Spleen (tissue), 11 donors: Measurements from ENCODE around the gene RABL6. TPM values are rescaled to one million over a fixed set of nuclear protein-coding genes. Genes with fewer than 3 reads are reported as not detected.
"Not testable (repeated sequence)": the region's sequence is repeated elsewhere in the genome, so short reads cannot be mapped to it uniquely, and the experiment has no call there.

ENCODE experiments used
- DNase-seq: peaks from one replicate; pipeline ENCODE4 v3.0.0-alpha.2; 2020
- H3K27ac ChIP-seq, 8 donors: fragments of 200-600 bp; sonication (generic) in 7 of 8; 1 replicate in 4 of 8; 2 replicates in 4 of 8; pipeline versions ENCODE4 v1.5.0 to v1.8.0; 2016 to 2021; ENCODE audit warnings: inconsistent platforms in 4 of 8, mild to moderate bottlenecking in 4 of 8, moderate library complexity in 1 of 8
- H3K27me3 ChIP-seq, 7 donors: fragments of 200-600 bp; sonication (generic) in 6 of 7; replicated peaks in 1 of 7; 1 replicate in 4 of 7; 2 replicates in 3 of 7; pipeline versions ENCODE4 v1.5.0 to v1.8.0; 2016 to 2021; ENCODE audit warnings: inconsistent platforms in 3 of 7, mild to moderate bottlenecking in 1 of 7
- H3K36me3 ChIP-seq, 6 donors: fragments of 200-600 bp; sonication (generic) in 5 of 6; 1 replicate in 4 of 6; 2 replicates in 2 of 6; pipeline versions ENCODE4 v1.5.0 to v1.8.0; 2016 to 2021; ENCODE audit warnings: inconsistent platforms in 2 of 6
- H3K4me1 ChIP-seq, 6 donors: fragments of 200-600 bp; sonication (generic) in 5 of 6; 1 replicate in 3 of 6; 2 replicates in 3 of 6; pipeline versions ENCODE4 v1.5.0 to v1.8.0; 2016 to 2021; ENCODE audit warnings: inconsistent platforms in 3 of 6
- H3K4me3 ChIP-seq, 8 donors: fragments of 200-600 bp; sonication (generic) in 7 of 8; 1 replicate in 4 of 8; 2 replicates in 4 of 8; pipeline versions ENCODE4 v1.5.0 to v1.8.0; 2016 to 2021; ENCODE audit warnings: inconsistent platforms in 4 of 8, mild to moderate bottlenecking in 4 of 8, moderate library complexity in 2 of 8
- H3K9me3 ChIP-seq, 8 donors: fragments of 200-600 bp; sonication (generic) in 7 of 8; 1 replicate in 4 of 8; 2 replicates in 4 of 8; pipeline versions ENCODE4 v1.5.0 to v1.8.0; 2016 to 2021; ENCODE audit warnings: inconsistent platforms in 4 of 8
- POLR2A ChIP-seq, 3 donors: fragments of 450-650 bp; IDR thresholded peaks; one replicate each; pipeline ENCODE4 v1.5.1; 2017; ENCODE audit warnings: antibody characterized with exemption in 3 of 3, mild to moderate bottlenecking in 1 of 3
- POLR2AphosphoS5 ChIP-seq, 3 donors: sonication (generic); formaldehyde crosslinking; IDR thresholded peaks; one replicate each; pipeline ENCODE4 v1.5.1; 2017; ENCODE audit warnings: antibody characterized with exemption in 3 of 3
- WGBS, 5 donors: extraction: QIAGEN DNeasy Blood & Tissue Kit in 3 of 5; methylation state at CpG; one replicate each; pipeline versions ENCODE4 v1.1.5 to v1.1.7; 2013 to 2018; 5-methylcytosine and 5-hydroxymethylcytosine counted together
- intact Hi-C: fragments of 100-400 bp; cut with DNase I; formaldehyde crosslinking; loops from one replicate; pipeline ENCODE4 v1.15.0; 2023; ENCODE audit warnings: low total_unique reads
- polyA plus RNA-seq, 3 donors: library from polyadenylated mRNA; stranded (reverse); fragments of 200-250 nt; gene quantifications; one replicate each; pipeline ENCODE4 v1.2.1, GENCODE V29; 2013
- total RNA-seq, 7 donors: library from RNA; depleted of rRNA in 3 of 7; stranded (reverse); fragments of >200 nt in 3 of 7; fragmentation: NEBNext Ultra II Directional in 4 of 7; extraction: Animal tissue kit (Norgen Biotek cat#: 25700) in 4 of 7; gene quantifications; one replicate each; pipeline versions ENCODE4 v1.1.0 to v1.2.1, GENCODE V29; 2016 to 2021
- TF ChIP-seq, protein P1 (sequence below), 11 experiments: fragments of 200-600 bp in 7 of 11; fragments of 450-650 bp in 4 of 11; sonication (generic) in 4 of 11; IDR thresholded peaks in 8 of 11; conservative IDR thresholded peaks in 3 of 11; 1 replicate in 7 of 11; 2 replicates in 4 of 11; pipeline versions ENCODE4 v1.4.0 to v1.8.0; 2016 to 2021; ENCODE audit warnings: antibody characterized with exemption in 11 of 11, inconsistent platforms in 4 of 11, mild to moderate bottlenecking in 1 of 11
- donor health status: healthy with polysubstance abuse.
- donor health status: DM: no; HTN: no; CAD: no; lungs with moderate emphysema.
- donor health status: DM: no; HTN: no; CAD: no.
- donor health status: Bipolar disorder and iron deficiency.
- donor health status: healthy.
- donor health status: DM: no; HTN: no; CAD: no.
- donor health status: DM: yes; HTN: yes; CAD: no.

RABL6 gene
- total and polyA plus RNA-seq, 10 donors: 32.7 to 70.0 (median 55.7) TPM

DNA sequence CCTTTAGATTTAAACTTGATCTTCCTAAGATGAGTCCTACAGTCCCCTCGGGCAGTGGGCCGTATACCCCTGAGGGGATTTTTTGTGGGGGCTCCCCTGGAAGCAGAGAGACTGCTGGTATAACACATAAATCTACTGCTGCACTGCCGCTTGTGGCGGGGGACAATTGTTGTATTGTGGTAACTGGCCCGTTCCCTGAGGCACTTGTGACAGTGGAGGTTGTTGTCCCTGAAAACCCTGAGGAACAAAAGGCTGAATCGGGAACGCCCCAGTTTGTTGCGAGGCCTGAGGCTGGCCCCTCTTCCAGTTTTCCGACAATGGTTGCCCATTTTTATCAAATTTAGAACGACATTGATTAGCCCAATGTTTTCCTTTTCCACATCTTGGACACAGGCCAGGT, 21.3 kb upstream of the RABL6 start:
- H3K36me3 ChIP-seq: no peaks in the 10 kb centered on the region
- WGBS, 5 donors: 74 to 86% (median 77%) methylated on average over 10 of the region's 10 CpGs
- intact Hi-C loops: loop anchor here (5.0 to 10.0 kb wide), 2 partner anchors 251 to 278 kb away; no protein-coding TSS in a partner anchor

DNA sequence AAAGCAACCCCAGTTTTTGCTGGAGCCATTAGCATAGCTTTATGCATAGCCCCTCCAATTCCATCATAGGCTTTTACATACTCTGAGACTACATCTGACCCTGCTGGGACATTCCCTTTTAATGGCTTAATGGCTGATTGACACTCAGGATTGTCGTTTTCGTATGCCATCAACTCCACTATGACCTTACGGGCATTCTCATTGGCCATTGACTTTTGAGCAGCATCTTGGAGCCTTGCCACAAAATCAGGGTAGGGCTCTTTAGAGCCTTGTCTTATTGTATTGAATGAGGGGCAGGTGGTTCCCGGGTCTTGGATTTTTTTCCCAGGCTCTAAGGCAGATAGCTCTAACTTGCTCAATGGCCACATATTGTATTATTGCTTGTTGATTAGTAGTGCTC, 20.8 kb upstream of the RABL6 start:
- not testable (repeated sequence) for H3K4me3 ChIP-seq, H3K27ac ChIP-seq, DNase-seq, H3K9me3 ChIP-seq, H3K27me3 ChIP-seq, H3K36me3 ChIP-seq
- intact Hi-C loops: loop anchor here (5.0 to 10.0 kb wide), 2 partner anchors 250 to 278 kb away; no protein-coding TSS in a partner anchor
- 54 to 71% (median 59%) methylated on average over 4 of the region's 4 CpGs for WGBS, 5 donors
- peaks cover 8 to 42% (median 21%) of the 10 kb centered on the region in 6 donors for H3K4me1 ChIP-seq

More for the DNA sequence above, 21.3 kb upstream of the RABL6 start:
- Histone ChIP-seq H3K4me3 (no peak overlapping the region), H3K27me3 (no peaks in the 10 kb centered on the region), H3K4me1 (peaks cover 5 to 36% (median 15%) of the 10 kb centered on the region in 6 donors), H3K27ac (no peak overlapping the region), H3K9me3 (no peaks in the 10 kb centered on the region)
- DNase-seq: no peak
- no peak for TF ChIP-seq POLR2AphosphoS5 (IDR thresholded peaks at IDR 0.05)
- TF ChIP-seq, protein P1, sequence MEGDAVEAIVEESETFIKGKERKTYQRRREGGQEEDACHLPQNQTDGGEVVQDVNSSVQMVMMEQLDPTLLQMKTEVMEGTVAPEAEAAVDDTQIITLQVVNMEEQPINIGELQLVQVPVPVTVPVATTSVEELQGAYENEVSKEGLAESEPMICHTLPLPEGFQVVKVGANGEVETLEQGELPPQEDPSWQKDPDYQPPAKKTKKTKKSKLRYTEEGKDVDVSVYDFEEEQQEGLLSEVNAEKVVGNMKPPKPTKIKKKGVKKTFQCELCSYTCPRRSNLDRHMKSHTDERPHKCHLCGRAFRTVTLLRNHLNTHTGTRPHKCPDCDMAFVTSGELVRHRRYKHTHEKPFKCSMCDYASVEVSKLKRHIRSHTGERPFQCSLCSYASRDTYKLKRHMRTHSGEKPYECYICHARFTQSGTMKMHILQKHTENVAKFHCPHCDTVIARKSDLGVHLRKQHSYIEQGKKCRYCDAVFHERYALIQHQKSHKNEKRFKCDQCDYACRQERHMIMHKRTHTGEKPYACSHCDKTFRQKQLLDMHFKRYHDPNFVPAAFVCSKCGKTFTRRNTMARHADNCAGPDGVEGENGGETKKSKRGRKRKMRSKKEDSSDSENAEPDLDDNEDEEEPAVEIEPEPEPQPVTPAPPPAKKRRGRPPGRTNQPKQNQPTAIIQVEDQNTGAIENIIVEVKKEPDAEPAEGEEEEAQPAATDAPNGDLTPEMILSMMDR (IDR thresholded peaks at IDR 0.05 in 8 of 11, conservative IDR thresholded peaks at IDR 0.05 in 3 of 11): no peak

DNA sequence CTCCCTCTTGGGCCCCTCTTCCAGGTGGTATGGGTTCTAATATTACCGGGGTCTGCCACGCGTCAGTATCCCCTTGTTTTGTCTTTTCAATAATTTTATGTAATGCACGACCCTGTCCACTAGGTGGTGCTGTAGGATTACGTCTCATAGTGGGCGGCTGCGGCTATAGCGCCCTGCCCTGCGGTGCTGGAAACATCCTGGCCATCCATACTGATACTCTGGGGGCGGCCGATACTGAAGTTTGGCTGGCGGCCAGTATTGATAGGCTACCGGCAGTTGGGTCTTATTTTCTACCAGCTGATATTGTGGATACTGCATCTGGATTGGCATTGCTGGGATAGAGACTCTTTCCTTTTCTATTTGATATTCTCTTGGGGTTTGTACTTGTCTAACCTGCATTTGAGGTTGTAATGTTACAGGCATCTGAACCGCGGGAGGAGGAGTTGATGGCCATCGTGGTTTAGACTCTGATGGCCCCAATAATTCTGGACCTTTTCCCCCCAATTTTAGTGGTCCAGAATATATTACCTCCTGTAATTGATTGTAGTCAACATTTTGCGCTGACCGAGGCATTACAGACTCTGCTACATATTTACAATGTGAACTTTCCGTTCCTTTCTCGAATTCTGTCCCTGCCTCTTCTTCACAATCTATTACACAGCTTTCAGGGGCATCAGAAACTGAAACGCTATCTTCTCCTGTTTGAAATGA, 19.9 kb upstream of the RABL6 start:
- TF ChIP-seq POLR2A (IDR thresholded peaks at IDR 0.05) (no peak), POLR2AphosphoS5 (IDR thresholded peaks at IDR 0.05) (peak in 1 of 3 donors; percentile 47)
- TF ChIP-seq, protein P1 (IDR thresholded peaks at IDR 0.05 in 8 of 11, conservative IDR thresholded peaks at IDR 0.05 in 3 of 11): peak; percentile 65 to 87 (median 80)
- 19 to 24% (median 21%) methylated on average over 21 of the region's 21 CpGs for WGBS, 5 donors

DNA sequence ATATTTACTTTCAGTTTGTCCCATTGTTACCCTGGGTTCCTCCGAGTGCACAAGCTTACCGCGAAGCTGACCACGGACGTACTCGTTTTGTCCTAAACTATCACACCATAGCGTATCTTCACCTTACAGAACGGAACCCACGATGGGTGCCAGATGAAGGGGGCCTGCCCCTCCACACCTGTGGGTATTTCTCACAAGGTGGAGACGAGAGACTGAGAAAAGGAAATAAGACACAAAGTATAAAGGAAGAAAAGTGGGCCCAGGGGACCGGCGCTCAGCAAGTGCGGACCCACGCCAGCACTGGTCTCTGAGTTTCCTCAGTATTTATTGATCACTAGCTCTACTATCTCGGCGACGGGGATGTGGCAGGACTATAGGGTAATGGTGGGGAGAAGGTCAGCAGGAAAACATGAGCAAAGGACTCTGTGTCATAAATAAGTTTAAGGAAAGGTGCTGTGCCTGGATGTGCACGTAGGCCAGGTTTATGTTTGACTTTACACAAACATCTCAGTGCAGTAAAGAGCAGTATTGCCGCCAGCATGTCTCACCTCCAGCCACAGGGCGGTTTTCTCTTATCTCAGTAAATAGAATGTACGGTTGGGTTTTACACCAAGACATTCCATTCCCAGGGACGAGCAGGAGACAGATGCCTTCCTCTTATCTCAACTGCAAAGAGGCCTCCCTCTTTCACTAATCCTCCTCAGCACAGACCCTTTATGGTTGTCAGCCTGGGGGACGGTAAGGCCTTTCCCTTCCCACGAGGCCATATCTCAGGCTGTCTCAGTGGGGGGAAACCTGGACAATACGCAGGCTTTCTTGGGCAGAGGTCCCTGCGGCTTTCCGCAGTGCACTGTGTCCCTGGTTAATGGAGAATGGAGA, 18.9 kb upstream of the RABL6 start:
- intact Hi-C loops: loop anchor here (5.0 to 10.0 kb wide), 2 partner anchors 248 to 276 kb away; no protein-coding TSS in a partner anchor
- not testable (repeated sequence) for DNase-seq, H3K9me3 ChIP-seq, H3K27me3 ChIP-seq, H3K4me3 ChIP-seq
- 79 to 81% (median 80%) methylated on average over 27 of the region's 27 CpGs for WGBS, 5 donors
- H3K27ac ChIP-seq: peak overlapping the region in 3 of 8 donors; percentile 8 to 96 (median 29)
- peaks cover 0 to 16% (median 4%) of the 10 kb centered on the region in 6 donors for H3K36me3 ChIP-seq
- peaks cover 13 to 61% (median 33%) of the 10 kb centered on the region in 6 donors for H3K4me1 ChIP-seq

More for the DNA sequence above, 19.9 kb upstream of the RABL6 start:
- Histone ChIP-seq H3K4me1 (peaks cover 13 to 50% (median 29%) of the 10 kb centered on the region in 6 donors), H3K4me3 (no peak overlapping the region), H3K27ac (no peak overlapping the region), H3K9me3 (no peaks in the 10 kb centered on the region), H3K27me3 (no peaks in the 10 kb centered on the region), H3K36me3 (peaks cover 0 to 6% (median 2%) of the 10 kb centered on the region in 6 donors)
- peak; percentile 89 for DNase-seq
- intact Hi-C loops: loop anchor here (5.0 to 10.0 kb wide), 2 partner anchors 249 to 277 kb away; no protein-coding TSS in a partner anchor
